ENCODE results near the gene FXYD2.
A peak's percentile ranks its signal among the peaks of the same experiment; 100 is the strongest.
"Not testable (repeated sequence)": the region's sequence is repeated elsewhere in the genome, so short reads cannot be mapped to it uniquely, and the experiment has no call there.

The FXYD2 gene

GRCh38 chr11:117824571-117825537 is at the start of gene FXYD2:
Gene FXYD2, minus strand, starts transcription at chr11:117824744. Its CDS starts 66 bp downstream, at chr11:117824678.
- no peak for DNase-seq

- DNase-seq: no peak
Measured at GRCh38 chr11:117873828-117874125, 49.2 kb upstream of the FXYD2 start.

GRCh38 chr11:117872975-117873827 is 48.7 kb upstream of the FXYD2 start:
- no peak for DNase-seq

GRCh38 chr11:117872420-117872961 is 47.9 kb upstream of the FXYD2 start:
- no peak for DNase-seq

- DNase-seq: no peak
Measured at GRCh38 chr11:117871784-117872183, 47.2 kb upstream of the FXYD2 start.

GRCh38 chr11:117871160-117871559 is 46.6 kb upstream of the FXYD2 start:
- DNase-seq: peak in 1 of 56 donors; percentile 35

- DNase-seq: peak in 21 of 56 donors; percentile 13 to 76 (median 39)
Measured at GRCh38 chr11:117870103-117870952, 45.8 kb upstream of the FXYD2 start.

GRCh38 chr11:117869604-117870003 is 45.1 kb upstream of the FXYD2 start:
- DNase-seq: no peak

GRCh38 chr11:117868815-117869561 is 44.4 kb upstream of the FXYD2 start:
- no peak for DNase-seq

GRCh38 chr11:117868088-117868487 is 43.5 kb upstream of the FXYD2 start:
- no peak for DNase-seq

GRCh38 chr11:117866526-117866925 is 42.0 kb upstream of the FXYD2 start:
- DNase-seq: peak in 28 of 56 donors; percentile 18 to 77 (median 45)

- DNase-seq: not testable (repeated sequence)
Measured at GRCh38 chr11:117865546-117865945, 41.0 kb upstream of the FXYD2 start.

GRCh38 chr11:117863383-117863782 is 38.8 kb upstream of the FXYD2 start:
- DNase-seq: no peak

- DNase-seq: no peak
Measured at GRCh38 chr11:117862753-117863152, 38.2 kb upstream of the FXYD2 start.

GRCh38 chr11:117862019-117862725 is 37.6 kb upstream of the FXYD2 start:
- no peak for DNase-seq

- peak in 1 of 56 donors; percentile 24 for DNase-seq
Measured at GRCh38 chr11:117861151-117862018, 36.8 kb upstream of the FXYD2 start.

GRCh38 chr11:117860139-117860538 is 35.6 kb upstream of the FXYD2 start:
- DNase-seq: no peak

- no peak for DNase-seq
Measured at GRCh38 chr11:117859488-117860112, 35.1 kb upstream of the FXYD2 start.
